Upper lobe of right lung (tissue), 1 donor: ENCODE results near the gene WDR64. TPM values are rescaled to one million over a fixed set of nuclear protein-coding genes. Genes with fewer than 3 reads are reported as not detected.

Source experiments
- ATAC-seq: fragments of 200-7000 bp; cut with Tn5 transposase; one replicate; pipeline ENCODE4 v1.9.1; 2020; ENCODE audit warnings: mild to moderate bottlenecking, moderate library complexity
- DNase-seq: peaks from one replicate; pipeline ENCODE4 v3.0.0-alpha.2; 2020
- H3K27ac ChIP-seq: fragments of 200-600 bp; one replicate; pipeline ENCODE4 v1.8.0; 2022
- H3K27me3 ChIP-seq: fragments of 200-600 bp; one replicate; pipeline ENCODE4 v1.8.0; 2022; ENCODE audit warnings: mild to moderate bottlenecking
- H3K36me3 ChIP-seq: fragments of 200-600 bp; one replicate; pipeline ENCODE4 v1.8.0; 2022
- H3K4me1 ChIP-seq: fragments of 200-600 bp; one replicate; pipeline ENCODE4 v1.8.0; 2022
- H3K4me3 ChIP-seq: fragments of 200-600 bp; one replicate; pipeline ENCODE4 v1.8.0; 2022; ENCODE audit warnings: mild to moderate bottlenecking
- H3K9me3 ChIP-seq: fragments of 200-600 bp; one replicate; pipeline ENCODE4 v1.8.0; 2022
- intact Hi-C: fragments of 100-400 bp; cut with DNase I; formaldehyde crosslinking; loops from one replicate; pipeline ENCODE4 v1.11.0; 2022
- total RNA-seq: library from RNA; stranded (reverse); fragmentation: NEBNext Ultra II Directional; extraction: Animal tissue kit (Norgen Biotek cat#: 25700); gene quantifications from one replicate; pipeline ENCODE4 v1.2.1, GENCODE V29; 2021
- TF ChIP-seq, protein P1 (sequence below): fragments of 200-600 bp; IDR thresholded peaks from one replicate; pipeline ENCODE4 v1.8.0; 2022; ENCODE audit warnings: antibody characterized with exemption
- donor health status: DM: no; HTN: yes; CAD: no; lungs with severe emphysema.

Gene WDR64
- total RNA-seq, 1 donor from 2014 or later, result not detected

DNA sequence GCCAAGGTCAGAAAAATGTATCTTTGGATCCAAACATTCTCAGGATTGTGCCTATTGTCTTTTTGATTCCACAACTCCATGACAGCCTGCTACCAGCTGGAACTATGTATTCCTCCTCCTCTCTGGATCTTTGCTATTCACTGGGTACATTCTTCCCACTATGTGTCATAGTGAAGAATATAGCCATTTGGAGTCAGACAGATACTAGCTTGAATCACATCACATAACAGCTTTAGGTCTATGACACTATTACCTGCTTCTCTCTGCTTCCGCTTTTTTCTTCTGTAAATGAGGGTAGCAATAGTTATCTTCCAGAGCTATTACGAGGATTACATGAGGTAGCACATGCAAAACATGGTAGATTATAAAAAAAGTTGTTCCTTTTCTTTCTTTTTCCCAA lies 190.5 kb downstream of the WDR64 start:
- H3K4me3 ChIP-seq, result no peak overlapping the region
- H3K27me3 ChIP-seq, result no peaks in the 10 kb centered on the region
- DNase-seq, result no peak
- TF ChIP-seq, protein P1, sequence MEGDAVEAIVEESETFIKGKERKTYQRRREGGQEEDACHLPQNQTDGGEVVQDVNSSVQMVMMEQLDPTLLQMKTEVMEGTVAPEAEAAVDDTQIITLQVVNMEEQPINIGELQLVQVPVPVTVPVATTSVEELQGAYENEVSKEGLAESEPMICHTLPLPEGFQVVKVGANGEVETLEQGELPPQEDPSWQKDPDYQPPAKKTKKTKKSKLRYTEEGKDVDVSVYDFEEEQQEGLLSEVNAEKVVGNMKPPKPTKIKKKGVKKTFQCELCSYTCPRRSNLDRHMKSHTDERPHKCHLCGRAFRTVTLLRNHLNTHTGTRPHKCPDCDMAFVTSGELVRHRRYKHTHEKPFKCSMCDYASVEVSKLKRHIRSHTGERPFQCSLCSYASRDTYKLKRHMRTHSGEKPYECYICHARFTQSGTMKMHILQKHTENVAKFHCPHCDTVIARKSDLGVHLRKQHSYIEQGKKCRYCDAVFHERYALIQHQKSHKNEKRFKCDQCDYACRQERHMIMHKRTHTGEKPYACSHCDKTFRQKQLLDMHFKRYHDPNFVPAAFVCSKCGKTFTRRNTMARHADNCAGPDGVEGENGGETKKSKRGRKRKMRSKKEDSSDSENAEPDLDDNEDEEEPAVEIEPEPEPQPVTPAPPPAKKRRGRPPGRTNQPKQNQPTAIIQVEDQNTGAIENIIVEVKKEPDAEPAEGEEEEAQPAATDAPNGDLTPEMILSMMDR, result no peak
- H3K36me3 ChIP-seq, result no peaks in the 10 kb centered on the region
- H3K9me3 ChIP-seq, result no peaks in the 10 kb centered on the region
- no peak overlapping the region for H3K27ac ChIP-seq
- no peak for ATAC-seq
- peaks cover 4% of the 10 kb centered on the region for H3K4me1 ChIP-seq
- intact Hi-C loops, result no loop called here

DNA sequence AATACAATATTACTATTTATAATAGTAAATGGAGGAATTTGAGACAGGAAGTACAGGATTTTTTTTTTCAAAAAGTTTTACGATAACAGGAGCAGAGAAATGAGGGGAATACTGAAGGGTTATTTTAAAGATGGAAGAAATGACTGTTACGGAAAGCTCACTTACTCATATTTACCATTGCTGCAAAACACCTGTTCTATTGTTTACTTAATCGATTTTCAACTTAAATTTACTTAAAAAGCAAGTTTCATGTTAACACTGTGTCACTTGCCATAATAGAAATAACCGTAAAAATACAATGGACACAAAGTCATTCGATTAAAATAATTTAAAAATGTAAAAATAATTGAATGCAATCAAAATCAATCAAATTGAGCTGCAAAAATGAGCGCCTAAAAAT lies 192.5 kb downstream of the WDR64 start:
- TF ChIP-seq, protein P1, result no peak
- Histone ChIP-seq H3K4me3 (no peak overlapping the region), H3K9me3 (no peaks in the 10 kb centered on the region), H3K27ac (no peak overlapping the region), H3K4me1 (peaks cover 8% of the 10 kb centered on the region), H3K27me3 (no peaks in the 10 kb centered on the region), H3K36me3 (no peaks in the 10 kb centered on the region)
- ATAC-seq (no peak), DNase-seq (no peak)
- intact Hi-C loops, result no loop called here

DNA sequence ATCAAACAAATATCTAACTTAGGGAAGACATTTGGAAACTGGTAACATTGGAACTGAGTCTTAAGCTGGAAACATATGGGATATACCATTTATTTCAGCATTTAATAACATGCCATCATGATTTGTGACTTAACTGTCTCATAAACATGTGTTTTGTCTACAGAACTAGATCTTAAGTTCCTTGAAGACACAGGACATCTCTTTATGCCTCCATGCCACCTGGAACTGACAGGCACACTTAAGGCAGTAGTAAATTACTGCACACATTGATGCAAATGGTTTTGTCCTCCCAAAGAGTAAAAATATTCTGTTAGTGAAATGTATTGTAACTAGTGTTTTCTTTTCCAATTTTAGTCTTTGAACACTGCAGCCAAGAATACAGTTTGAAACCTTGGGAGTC lies 194.3 kb downstream of the WDR64 start:
- TF ChIP-seq, protein P1, result no peak
- peaks cover 8% of the 10 kb centered on the region for H3K4me1 ChIP-seq
- H3K4me3 ChIP-seq, result no peak overlapping the region
- H3K9me3 ChIP-seq, result no peaks in the 10 kb centered on the region
- H3K27me3 ChIP-seq, result no peaks in the 10 kb centered on the region
- H3K36me3 ChIP-seq, result no peaks in the 10 kb centered on the region
- intact Hi-C loops, result no loop called here
- ATAC-seq, result no peak
- no peak for DNase-seq
- H3K27ac ChIP-seq, result no peak overlapping the region

DNA sequence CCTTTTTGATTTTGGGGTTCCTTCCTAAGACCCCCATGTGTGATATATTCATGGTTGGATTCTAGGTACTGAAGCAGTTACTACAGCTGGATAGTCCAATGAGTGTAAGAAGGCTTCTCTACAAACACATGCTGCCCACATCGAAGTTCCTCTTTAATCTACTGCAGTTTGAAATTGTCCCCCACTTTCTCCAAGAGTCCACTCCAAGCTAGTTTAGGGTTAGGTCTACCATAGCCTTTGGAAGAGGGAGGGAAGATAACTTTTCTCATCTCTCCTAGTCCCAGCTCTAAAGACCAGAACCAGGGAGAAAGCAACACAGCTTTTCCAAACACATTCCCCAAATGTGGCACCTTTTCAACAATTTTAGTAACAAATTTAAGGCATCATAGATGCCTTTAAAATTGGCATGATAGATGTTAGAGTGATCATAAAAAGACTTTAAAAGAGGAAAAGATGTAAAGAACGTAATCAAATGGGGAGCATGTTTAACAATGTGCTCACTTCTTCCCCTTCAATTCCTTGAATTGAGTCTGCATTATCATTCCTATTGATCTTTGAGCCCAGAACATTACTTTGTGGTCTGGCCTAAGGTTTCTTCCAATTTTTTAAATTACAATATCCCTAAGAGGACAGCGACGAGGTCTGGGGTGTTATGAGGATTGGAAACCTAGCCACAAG lies 194.9 kb downstream of the WDR64 start:
- ATAC-seq, result no peak
- TF ChIP-seq, protein P1, result no peak
- no peaks in the 10 kb centered on the region for H3K27me3 ChIP-seq
- intact Hi-C loops, result no loop called here
- H3K27ac ChIP-seq, result peak overlapping the region; percentile 96
- H3K9me3 ChIP-seq, result no peaks in the 10 kb centered on the region
- peaks cover 8% of the 10 kb centered on the region for H3K4me1 ChIP-seq
- no peaks in the 10 kb centered on the region for H3K36me3 ChIP-seq
- no peak for DNase-seq
- H3K4me3 ChIP-seq, result peak overlapping the region; percentile 89

DNA sequence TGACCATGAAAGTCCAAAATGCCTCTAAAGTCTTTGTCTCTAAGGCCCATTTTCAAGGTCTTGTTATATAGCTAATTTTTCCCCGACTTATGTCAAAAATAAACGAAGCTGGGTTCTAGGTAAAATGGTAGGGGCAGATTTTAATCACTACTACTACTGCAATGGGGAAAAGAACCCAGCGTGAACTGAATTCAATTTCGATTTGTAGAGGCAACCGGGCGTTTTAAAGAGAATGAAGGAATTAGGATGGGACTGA lies 195.4 kb downstream of the WDR64 start:
- H3K4me1 ChIP-seq, result peaks cover 8% of the 10 kb centered on the region
- TF ChIP-seq, protein P1, result no peak
- no peaks in the 10 kb centered on the region for H3K27me3 ChIP-seq
- intact Hi-C loops, result no loop called here
- no peaks in the 10 kb centered on the region for H3K36me3 ChIP-seq
- H3K9me3 ChIP-seq, result no peaks in the 10 kb centered on the region
- peak overlapping the region; percentile 96 for H3K27ac ChIP-seq
- no peak for ATAC-seq
- no peak for DNase-seq
- peak overlapping the region; percentile 89 for H3K4me3 ChIP-seq
